ENCODE results near the gene PTPRN2.

GRCh38 chr7:157910446-157910845, 677.2 kb downstream of the PTPRN2 start:
- TF ChIP-seq CTCF (IDR thresholded peaks at IDR 0.05) (no peak), EP300 (IDR thresholded peaks at IDR 0.05) (no peak), POLR2A (IDR thresholded peaks at IDR 0.05) (no peak)
